ENCODE results near the gene NTF4.
"Not testable (repeated sequence)": the region's sequence is repeated elsewhere in the genome, so short reads cannot be mapped to it uniquely, and the experiment has no call there.

The NTF4 gene

DNA sequence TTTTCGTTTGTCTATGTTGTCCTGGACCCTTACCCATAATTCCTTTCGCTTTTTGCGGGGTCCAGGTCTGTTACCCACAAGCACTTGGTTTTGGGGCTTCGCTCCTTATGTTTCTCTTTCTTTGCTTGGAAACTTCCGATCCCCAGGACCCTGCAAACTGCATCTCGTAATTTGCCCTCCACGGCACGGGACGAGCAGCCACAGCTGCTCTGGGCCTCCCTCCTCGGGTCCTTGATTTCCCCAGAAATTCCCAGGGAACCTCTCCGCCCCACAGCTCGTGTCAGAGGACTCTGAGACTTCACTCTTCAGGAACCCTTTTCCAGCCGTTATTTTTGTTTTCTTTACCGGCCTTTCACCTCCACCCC lies 21.2 kb upstream of the NTF4 start:
- TF ChIP-seq, protein P1, sequence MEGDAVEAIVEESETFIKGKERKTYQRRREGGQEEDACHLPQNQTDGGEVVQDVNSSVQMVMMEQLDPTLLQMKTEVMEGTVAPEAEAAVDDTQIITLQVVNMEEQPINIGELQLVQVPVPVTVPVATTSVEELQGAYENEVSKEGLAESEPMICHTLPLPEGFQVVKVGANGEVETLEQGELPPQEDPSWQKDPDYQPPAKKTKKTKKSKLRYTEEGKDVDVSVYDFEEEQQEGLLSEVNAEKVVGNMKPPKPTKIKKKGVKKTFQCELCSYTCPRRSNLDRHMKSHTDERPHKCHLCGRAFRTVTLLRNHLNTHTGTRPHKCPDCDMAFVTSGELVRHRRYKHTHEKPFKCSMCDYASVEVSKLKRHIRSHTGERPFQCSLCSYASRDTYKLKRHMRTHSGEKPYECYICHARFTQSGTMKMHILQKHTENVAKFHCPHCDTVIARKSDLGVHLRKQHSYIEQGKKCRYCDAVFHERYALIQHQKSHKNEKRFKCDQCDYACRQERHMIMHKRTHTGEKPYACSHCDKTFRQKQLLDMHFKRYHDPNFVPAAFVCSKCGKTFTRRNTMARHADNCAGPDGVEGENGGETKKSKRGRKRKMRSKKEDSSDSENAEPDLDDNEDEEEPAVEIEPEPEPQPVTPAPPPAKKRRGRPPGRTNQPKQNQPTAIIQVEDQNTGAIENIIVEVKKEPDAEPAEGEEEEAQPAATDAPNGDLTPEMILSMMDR (IDR thresholded peaks at IDR 0.05; ENCODE audit: low read length, missing control alignments): no peak
- DNase-seq (ENCODE audit: low read depth): no peak

DNA sequence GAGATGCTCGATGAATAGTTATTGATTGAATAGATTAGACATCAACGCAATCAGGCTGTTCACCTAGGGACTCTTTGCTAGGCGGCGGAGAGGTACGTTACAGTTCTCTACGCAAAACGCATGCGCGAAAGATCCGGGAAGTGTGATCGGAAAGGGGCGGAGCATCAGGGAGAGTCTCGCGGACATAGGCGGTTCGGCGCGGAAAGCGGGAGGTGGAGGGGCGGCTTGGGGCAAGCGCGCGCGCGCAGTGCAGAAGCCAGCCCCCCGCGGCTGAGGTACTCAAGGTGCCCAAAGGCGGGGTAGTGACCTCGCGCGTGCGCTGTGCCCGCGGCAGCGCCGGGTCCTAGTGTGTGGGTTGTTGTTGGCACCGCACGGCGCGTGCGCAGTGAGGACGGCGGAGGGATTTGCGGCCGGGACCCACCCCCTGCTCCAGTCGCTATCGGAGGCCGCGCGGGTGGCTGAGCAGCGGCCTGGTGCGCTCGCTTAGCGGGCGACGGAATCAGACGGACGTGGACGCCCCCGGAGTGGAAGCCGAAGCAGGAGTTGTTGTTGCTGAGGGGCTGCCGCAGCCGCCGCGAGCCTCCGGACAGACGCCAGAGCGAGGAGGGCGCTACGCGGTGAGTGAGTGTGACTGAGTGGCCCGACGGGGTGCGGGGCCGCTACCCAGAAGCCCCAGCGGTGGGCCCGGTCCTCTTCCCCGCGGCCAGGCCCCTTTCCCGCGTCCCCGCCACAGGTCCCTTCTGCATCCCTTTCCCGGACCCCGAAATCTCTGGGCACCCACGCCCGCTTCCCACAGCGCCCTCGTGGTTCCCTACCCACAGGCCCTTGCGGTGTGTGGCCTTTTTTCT lies 20.6 kb upstream of the NTF4 start, which contains the start of gene SNRNP70:
SNRNP70 (plus strand) TSS at position 432 of the 848 bp plus-strand sequence. CDS start 964 bp downstream, outside the sequence.
- TF ChIP-seq, protein P1 (IDR thresholded peaks at IDR 0.05; ENCODE audit: low read length, missing control alignments): no peak
- peak; percentile 100 for DNase-seq (ENCODE audit: low read depth)
- H3K4me3 ChIP-seq (replicated peaks; ENCODE audit: low read depth, low read length): peak within 1 kb of the TSS; percentile 98

More for the DNA sequence above, 21.2 kb upstream of the NTF4 start:
- peak overlapping the region; percentile 98 for H3K4me3 ChIP-seq (replicated peaks; ENCODE audit: low read depth, low read length)

DNA sequence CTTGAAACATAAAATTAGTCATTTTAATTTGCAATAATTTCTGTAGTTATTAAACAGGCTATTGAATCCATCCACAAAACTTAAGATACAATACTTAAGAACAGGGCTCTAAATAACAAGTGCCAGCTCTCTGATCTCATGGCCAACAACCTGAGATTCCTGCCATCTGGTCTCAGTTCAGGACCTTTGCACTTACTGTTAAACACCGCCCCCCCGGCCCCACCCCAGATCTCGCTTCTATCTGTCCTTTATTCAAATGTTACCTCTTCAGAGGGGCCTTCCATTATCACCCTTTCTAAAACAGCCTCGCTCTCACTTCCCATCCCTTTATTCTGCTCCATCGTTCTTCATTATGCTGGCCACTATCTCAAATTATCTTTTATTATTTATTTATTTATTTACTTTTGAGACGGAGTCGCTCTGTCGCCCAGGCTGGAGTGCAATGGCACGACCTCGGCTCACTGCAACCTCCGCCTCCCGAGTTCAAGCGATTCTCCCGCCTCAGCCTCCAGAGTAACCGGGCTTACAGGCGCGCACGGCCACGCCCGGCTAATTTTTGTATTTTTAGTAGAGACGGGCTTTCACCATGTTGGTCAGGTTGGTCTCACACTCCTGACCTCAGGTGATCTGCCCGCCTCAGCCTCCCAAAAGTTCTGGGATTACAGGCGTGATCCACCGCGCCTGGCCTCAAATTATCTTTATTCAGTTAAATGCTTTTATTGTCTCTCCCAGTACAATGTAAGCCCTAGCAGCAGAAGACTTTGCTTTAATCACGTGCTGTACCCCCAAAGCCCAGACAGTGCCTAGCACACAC lies 19.8 kb upstream of the NTF4 start:
- no peak for DNase-seq (ENCODE audit: low read depth)
- H3K4me3 ChIP-seq (replicated peaks; ENCODE audit: low read depth, low read length): peak overlapping the region; percentile 98
- TF ChIP-seq, protein P1 (IDR thresholded peaks at IDR 0.05; ENCODE audit: low read length, missing control alignments): no peak

DNA sequence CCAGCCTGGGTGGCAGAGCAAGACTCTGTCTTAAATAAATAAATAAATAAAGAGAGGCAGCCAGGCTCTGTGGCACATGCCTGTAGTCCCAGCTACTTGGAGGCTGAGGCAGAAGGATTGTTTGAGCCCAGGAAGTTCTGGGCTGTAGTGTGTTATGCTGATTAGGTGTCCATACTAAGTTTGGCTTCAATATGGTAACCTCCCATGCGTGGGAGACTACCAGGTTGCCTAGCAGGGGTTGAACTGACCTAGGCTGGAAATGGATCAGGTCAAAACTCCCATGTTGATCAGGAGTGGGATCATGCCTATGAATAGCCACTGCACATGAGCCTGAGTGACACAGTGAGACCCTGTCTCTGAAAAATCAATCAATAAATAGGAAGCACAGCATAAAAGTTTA lies 16.7 kb upstream of the NTF4 start:
- DNase-seq (ENCODE audit: low read depth): no peak
- no peak overlapping the region for H3K4me3 ChIP-seq (replicated peaks; ENCODE audit: low read depth, low read length)
- TF ChIP-seq, protein P1 (IDR thresholded peaks at IDR 0.05; ENCODE audit: low read length, missing control alignments): no peak

DNA sequence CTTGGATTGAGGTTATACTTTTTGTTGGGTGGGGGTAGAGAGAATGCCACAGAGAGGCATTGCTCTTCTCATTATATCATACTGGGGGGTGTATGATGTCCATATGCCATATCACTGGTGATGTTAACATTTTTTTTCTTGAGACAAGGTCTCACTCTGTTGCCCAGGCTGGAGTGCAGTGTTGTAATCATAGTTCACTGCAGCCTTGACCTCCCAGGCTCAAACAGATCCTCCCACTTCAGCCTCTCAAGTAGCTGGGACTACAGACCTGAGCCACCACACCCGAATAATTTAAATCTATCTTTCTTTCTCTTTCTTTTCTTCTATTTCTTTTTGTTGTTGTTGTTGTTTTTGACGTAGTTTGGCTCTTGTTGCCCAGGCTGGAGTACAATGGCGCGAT lies 15.8 kb upstream of the NTF4 start:
- no peak for DNase-seq (ENCODE audit: low read depth)
- H3K4me3 ChIP-seq (replicated peaks; ENCODE audit: low read depth, low read length): no peak overlapping the region
- TF ChIP-seq, protein P1 (IDR thresholded peaks at IDR 0.05; ENCODE audit: low read length, missing control alignments): no peak

DNA sequence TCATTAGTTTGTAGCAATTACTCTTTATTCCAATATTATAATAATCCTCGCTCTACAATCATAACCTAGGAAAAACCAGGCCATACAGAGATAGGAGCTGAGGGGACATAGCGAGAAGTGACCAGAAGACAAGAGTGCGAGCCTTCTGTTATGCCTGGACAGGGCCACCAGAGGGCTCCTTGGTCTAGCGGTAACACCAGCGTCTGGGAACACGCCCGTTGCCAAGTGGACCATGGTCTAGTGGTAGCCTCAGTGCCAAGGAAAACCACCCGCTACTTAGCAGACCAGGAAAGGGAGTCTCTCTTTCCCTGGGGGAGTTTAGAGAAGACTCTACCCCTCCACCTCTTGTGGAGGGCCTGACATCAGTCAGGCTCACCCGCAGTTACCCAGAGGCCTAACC lies 10.3 kb upstream of the NTF4 start:
- TF ChIP-seq, protein P1 (IDR thresholded peaks at IDR 0.05; ENCODE audit: low read length, missing control alignments): peak; percentile 51
- DNase-seq (ENCODE audit: low read depth): peak; percentile 72
- not testable (repeated sequence) for H3K4me3 ChIP-seq (replicated peaks; ENCODE audit: low read depth, low read length)
